ENCODE data around the gene NF2. TPM values are rescaled to one million over a fixed set of nuclear protein-coding genes. Genes with fewer than 3 reads are reported as not detected.
"Not testable (repeated sequence)": the region's sequence is repeated elsewhere in the genome, so short reads cannot be mapped to it uniquely, and the experiment has no call there.

The NF2 gene
- 35.9 TPM in 2 replicates for total RNA-seq (2014; rRNA removed; shearing (Covaris generic))

GRCh38 chr22:29603358-29604075, at the start of gene NF2:
Gene NF2, plus strand, starts transcription at chr22:29603633. Its CDS starts 366 bp downstream, at chr22:29603999.
- DNase-seq (ENCODE audit: low read depth), result peak; percentile 98

GRCh38 chr22:29555065-29555644, 48.3 kb upstream of the NF2 start:
- no peak for DNase-seq (ENCODE audit: low read depth)

GRCh38 chr22:29559030-29559429, 44.4 kb upstream of the NF2 start:
- DNase-seq (ENCODE audit: low read depth), result no peak

- no peak for DNase-seq (ENCODE audit: low read depth)
Observed at GRCh38 chr22:29559853-29560252, 43.6 kb upstream of the NF2 start.

- no peak for DNase-seq (ENCODE audit: low read depth)
Observed at GRCh38 chr22:29563652-29564460, 39.6 kb upstream of the NF2 start.

- not testable (repeated sequence) for DNase-seq (ENCODE audit: low read depth)
Observed at GRCh38 chr22:29566513-29566912, 36.9 kb upstream of the NF2 start.

- no peak for DNase-seq (ENCODE audit: low read depth)
Observed at GRCh38 chr22:29567338-29567737, 36.1 kb upstream of the NF2 start.

- no peak for DNase-seq (ENCODE audit: low read depth)
Observed at GRCh38 chr22:29569011-29569678, 34.3 kb upstream of the NF2 start.

GRCh38 chr22:29570456-29570855, 33.0 kb upstream of the NF2 start:
- no peak for DNase-seq (ENCODE audit: low read depth)

- DNase-seq (ENCODE audit: low read depth), result no peak
Observed at GRCh38 chr22:29570912-29571549, 32.4 kb upstream of the NF2 start.

GRCh38 chr22:29574762-29575450, 28.5 kb upstream of the NF2 start:
- DNase-seq (ENCODE audit: low read depth), result no peak

- DNase-seq (ENCODE audit: low read depth), result no peak
Observed at GRCh38 chr22:29578462-29579200, 24.8 kb upstream of the NF2 start.

- no peak for DNase-seq (ENCODE audit: low read depth)
Observed at GRCh38 chr22:29580200-29580810, 23.1 kb upstream of the NF2 start.

- DNase-seq (ENCODE audit: low read depth), result peak; percentile 26
Observed at GRCh38 chr22:29581799-29582198, 21.6 kb upstream of the NF2 start.

GRCh38 chr22:29584975-29585374, 18.5 kb upstream of the NF2 start:
- DNase-seq (ENCODE audit: low read depth), result no peak

- not testable (repeated sequence) for DNase-seq (ENCODE audit: low read depth)
Observed at GRCh38 chr22:29586193-29586705, 17.2 kb upstream of the NF2 start.

GRCh38 chr22:29587938-29588699, 15.3 kb upstream of the NF2 start:
- DNase-seq (ENCODE audit: low read depth), result peak; percentile 81

GRCh38 chr22:29593923-29594322, 9.5 kb upstream of the NF2 start:
- DNase-seq (ENCODE audit: low read depth), result no peak

- DNase-seq (ENCODE audit: low read depth), result not testable (repeated sequence)
Observed at GRCh38 chr22:29594447-29594846, 9.0 kb upstream of the NF2 start.

Measured in RPMI7951 (cell line).